ENCODE measurements around the gene CDK11A.
"Not testable (repeated sequence)": the region's sequence is repeated elsewhere in the genome, so short reads cannot be mapped to it uniquely, and the experiment has no call there.

The CDK11A gene

GRCh38 chr1:1684031-1684681, 40.0 kb downstream of the CDK11A start:
- no peak for DNase-seq (ENCODE audit: low read depth, low spot score)

- no peak for DNase-seq (ENCODE audit: low read depth, low spot score)
Measured at GRCh38 chr1:1683104-1683905, 40.9 kb downstream of the CDK11A start.

GRCh38 chr1:1680912-1681273, 43.3 kb downstream of the CDK11A start:
- DNase-seq (ENCODE audit: low read depth, low spot score), result peak; percentile 6

GRCh38 chr1:1680031-1680911, 43.9 kb downstream of the CDK11A start:
- DNase-seq (ENCODE audit: low read depth, low spot score), result no peak

GRCh38 chr1:1678581-1679380, 45.4 kb downstream of the CDK11A start:
- no peak for DNase-seq (ENCODE audit: low read depth, low spot score)

- no peak for DNase-seq (ENCODE audit: low read depth, low spot score)
Measured at GRCh38 chr1:1677718-1678580, 46.2 kb downstream of the CDK11A start.

GRCh38 chr1:1676087-1676486, 48.1 kb downstream of the CDK11A start:
- not testable (repeated sequence) for DNase-seq (ENCODE audit: low read depth, low spot score)

GRCh38 chr1:1675218-1675617, 48.9 kb downstream of the CDK11A start:
- not testable (repeated sequence) for DNase-seq (ENCODE audit: low read depth, low spot score)

GRCh38 chr1:1674806-1675205, 49.4 kb downstream of the CDK11A start:
- DNase-seq (ENCODE audit: low read depth, low spot score), result not testable (repeated sequence)

GRCh38 chr1:1672181-1672965, 51.8 kb downstream of the CDK11A start:
- DNase-seq (ENCODE audit: low read depth, low spot score), result no peak

GRCh38 chr1:1671365-1672119, 52.6 kb downstream of the CDK11A start:
- DNase-seq (ENCODE audit: low read depth, low spot score), result no peak

- DNase-seq (ENCODE audit: low read depth, low spot score), result no peak
Measured at GRCh38 chr1:1670866-1671265, 53.3 kb downstream of the CDK11A start.

GRCh38 chr1:1669468-1670440, 54.4 kb downstream of the CDK11A start:
- no peak for DNase-seq (ENCODE audit: low read depth, low spot score)

- no peak for DNase-seq (ENCODE audit: low read depth, low spot score)
Measured at GRCh38 chr1:1666526-1666925, 57.6 kb downstream of the CDK11A start.

- no peak for DNase-seq (ENCODE audit: low read depth, low spot score)
Measured at GRCh38 chr1:1665815-1666251, 58.3 kb downstream of the CDK11A start.

- DNase-seq (ENCODE audit: low read depth, low spot score), result no peak
Measured at GRCh38 chr1:1664941-1665814, 59.0 kb downstream of the CDK11A start.

- not testable (repeated sequence) for DNase-seq (ENCODE audit: low read depth, low spot score)
Measured at GRCh38 chr1:1664318-1664717, 59.8 kb downstream of the CDK11A start.
